Skeletal muscle tissue (tissue), 4 donors: ENCODE measurements around the gene KRAS. TPM values are rescaled to one million over a fixed set of nuclear protein-coding genes. Genes with fewer than 3 reads are reported as not detected.
"Not testable (repeated sequence)": the region's sequence is repeated elsewhere in the genome, so short reads cannot be mapped to it uniquely, and the experiment has no call there.

Source experiments
- H3K27ac ChIP-seq: one replicate; pipeline ENCODE4 v1.7.0; 2013; ENCODE audit warnings: mild to moderate bottlenecking, low read depth, low read length, inconsistent platforms
- H3K27me3 ChIP-seq, 3 donors: one replicate each; pipeline ENCODE4 v1.7.0; 2013; ENCODE audit warnings: low read length in 3 of 3; ENCODE audit not compliant: control insufficient read depth in 3 of 3, insufficient read depth in 3 of 3
- H3K36me3 ChIP-seq, 3 donors: one replicate each; pipeline ENCODE4 v1.7.0; 2013; ENCODE audit warnings: low read length in 3 of 3; ENCODE audit not compliant: control insufficient read depth in 3 of 3, insufficient read depth in 3 of 3
- H3K4me1 ChIP-seq, 3 donors: one replicate each; pipeline ENCODE4 v1.7.0; 2013; ENCODE audit warnings: low read length in 3 of 3, mild to moderate bottlenecking in 3 of 3; ENCODE audit not compliant: control insufficient read depth in 3 of 3, insufficient read depth in 3 of 3
- H3K4me3 ChIP-seq, 3 donors: one replicate each; pipeline ENCODE4 v1.7.0; 2013; ENCODE audit warnings: low read length in 3 of 3
- H3K9ac ChIP-seq, 3 donors: one replicate each; pipeline ENCODE4 v1.7.0; 2013; ENCODE audit warnings: low read length in 3 of 3, mild to moderate bottlenecking in 3 of 3, moderate library complexity in 2 of 3, low read depth in 1 of 3
- H3K9me3 ChIP-seq, 3 donors: one replicate each; pipeline ENCODE4 v1.7.0; 2013; ENCODE audit warnings: low read length in 3 of 3; ENCODE audit not compliant: control insufficient read depth in 3 of 3
- total RNA-seq: library from RNA; depleted of rRNA; stranded (reverse); fragments of >200 nt; gene quantifications from one replicate; pipeline ENCODE4 v1.2.3, GENCODE V29; 2014
- donor health status: Osteomylitis.

The KRAS gene
- 11.5 TPM for total RNA-seq

GRCh38 chr12:25250744-25251730, at the start of gene KRAS:
Gene KRAS, minus strand, starts transcription at chr12:25250929.
- Histone ChIP-seq H3K4me1 (peaks cover 3 to 7% (median 4%) of the 10 kb centered on the region in 3 donors), H3K9ac (peak within 1 kb of the TSS; percentile 81 to 88 (median 88)), H3K4me3 (peak within 1 kb of the TSS; percentile 85 to 88 (median 86)), H3K36me3 (no peaks in the 10 kb centered on the region), H3K27ac (peak within 1 kb of the TSS; percentile 95), H3K27me3 (no peaks in the 10 kb centered on the region), H3K9me3 (no peaks in the 10 kb centered on the region)

DNA sequence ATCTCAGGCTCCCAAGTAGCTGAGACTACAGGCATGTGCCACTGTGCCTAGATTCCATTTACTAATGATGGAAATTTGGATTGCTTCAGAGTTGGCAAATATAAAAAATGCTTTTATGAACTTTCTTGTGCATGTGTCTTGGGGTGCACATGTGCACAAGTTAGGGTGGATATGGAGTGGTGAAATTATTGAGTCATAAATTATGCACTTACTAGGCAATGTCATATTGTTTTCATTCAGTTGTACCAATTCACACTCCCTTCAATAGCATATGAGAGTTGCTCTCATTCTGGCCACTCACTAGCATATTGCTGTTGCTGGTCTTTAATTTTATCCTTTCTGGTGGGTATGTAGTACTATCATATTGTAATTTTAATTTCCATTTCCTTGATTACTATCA, 45.7 kb upstream of the KRAS start:
- Histone ChIP-seq H3K4me3 (no peak overlapping the region), H3K36me3 (no peaks in the 10 kb centered on the region), H3K9ac (no peak overlapping the region), H3K27me3 (no peaks in the 10 kb centered on the region), H3K27ac (no peak overlapping the region), H3K4me1 (no peaks in the 10 kb centered on the region), H3K9me3 (no peaks in the 10 kb centered on the region)

GRCh38 chr12:25295361-25295760, 44.6 kb upstream of the KRAS start:
- Histone ChIP-seq H3K4me3 (no peak overlapping the region), H3K9me3 (no peaks in the 10 kb centered on the region), H3K27me3 (no peaks in the 10 kb centered on the region), H3K36me3 (no peaks in the 10 kb centered on the region), H3K27ac (no peak overlapping the region), H3K9ac (no peak overlapping the region), H3K4me1 (no peaks in the 10 kb centered on the region)

DNA sequence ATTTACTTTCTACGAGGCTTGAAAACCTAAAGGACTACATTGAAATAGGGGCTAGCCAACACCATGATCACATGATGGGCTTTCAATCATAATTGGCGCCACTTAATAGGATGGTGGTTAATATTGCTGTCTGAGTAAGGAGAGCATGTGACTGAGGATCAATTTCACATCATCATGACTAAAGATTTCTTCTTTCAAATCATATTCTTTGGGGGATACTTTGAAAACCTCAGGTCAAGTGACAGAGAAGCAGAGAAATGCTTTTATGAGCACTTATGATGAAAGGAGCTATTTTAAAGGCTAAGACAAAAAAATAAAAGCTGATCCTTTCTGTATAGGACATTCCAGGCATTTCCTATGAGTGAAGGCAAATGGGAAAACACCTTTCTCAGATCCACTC, 42.9 kb upstream of the KRAS start:
- Histone ChIP-seq H3K27me3 (no peaks in the 10 kb centered on the region), H3K27ac (no peak overlapping the region), H3K9me3 (peaks cover 0 to 3% (median 0%) of the 10 kb centered on the region in 3 donors), H3K36me3 (no peaks in the 10 kb centered on the region), H3K4me1 (no peaks in the 10 kb centered on the region), H3K9ac (no peak overlapping the region), H3K4me3 (no peak overlapping the region)

GRCh38 chr12:25292810-25293221, 42.1 kb upstream of the KRAS start:
- H3K9me3 ChIP-seq, H3K9ac ChIP-seq, H3K36me3 ChIP-seq, H3K4me1 ChIP-seq, H3K27ac ChIP-seq, H3K4me3 ChIP-seq, H3K27me3 ChIP-seq: not testable (repeated sequence)

- Histone ChIP-seq H3K4me3 (no peak overlapping the region), H3K9me3 (peaks cover 0 to 3% (median 0%) of the 10 kb centered on the region in 3 donors), H3K36me3 (no peaks in the 10 kb centered on the region), H3K27ac (no peak overlapping the region), H3K4me1 (no peaks in the 10 kb centered on the region), H3K9ac (no peak overlapping the region), H3K27me3 (no peaks in the 10 kb centered on the region)
Measured at GRCh38 chr12:25287610-25288009, 36.9 kb upstream of the KRAS start.

DNA sequence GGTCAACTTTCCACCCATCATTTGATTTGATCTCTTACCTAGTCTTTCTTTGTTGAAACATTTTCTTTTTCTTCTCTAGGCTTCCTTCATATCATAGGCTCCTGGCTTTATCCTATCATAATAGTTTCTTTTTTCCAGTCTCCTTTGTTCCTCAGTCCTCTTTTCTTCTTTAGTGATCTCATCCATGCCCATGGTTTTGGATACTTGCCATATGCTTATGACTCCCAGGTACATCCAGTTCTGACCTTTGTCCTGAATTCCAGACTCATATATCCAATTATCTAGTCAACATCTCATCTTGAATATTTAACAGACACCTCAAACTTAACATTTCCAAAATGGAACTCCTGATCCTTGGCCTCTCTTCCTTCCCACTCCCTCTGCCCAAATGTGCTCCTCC, 36.1 kb upstream of the KRAS start:
- H3K4me3 ChIP-seq: no peak overlapping the region
- no peaks in the 10 kb centered on the region for H3K27me3 ChIP-seq
- no peak overlapping the region for H3K9ac ChIP-seq
- H3K27ac ChIP-seq: no peak overlapping the region
- H3K9me3 ChIP-seq: peaks cover 0 to 3% (median 0%) of the 10 kb centered on the region in 3 donors
- H3K4me1 ChIP-seq: no peaks in the 10 kb centered on the region
- H3K36me3 ChIP-seq: no peaks in the 10 kb centered on the region

GRCh38 chr12:25284024-25284423, 33.3 kb upstream of the KRAS start:
- Histone ChIP-seq H3K27me3 (no peaks in the 10 kb centered on the region), H3K9me3 (no peaks in the 10 kb centered on the region)

DNA sequence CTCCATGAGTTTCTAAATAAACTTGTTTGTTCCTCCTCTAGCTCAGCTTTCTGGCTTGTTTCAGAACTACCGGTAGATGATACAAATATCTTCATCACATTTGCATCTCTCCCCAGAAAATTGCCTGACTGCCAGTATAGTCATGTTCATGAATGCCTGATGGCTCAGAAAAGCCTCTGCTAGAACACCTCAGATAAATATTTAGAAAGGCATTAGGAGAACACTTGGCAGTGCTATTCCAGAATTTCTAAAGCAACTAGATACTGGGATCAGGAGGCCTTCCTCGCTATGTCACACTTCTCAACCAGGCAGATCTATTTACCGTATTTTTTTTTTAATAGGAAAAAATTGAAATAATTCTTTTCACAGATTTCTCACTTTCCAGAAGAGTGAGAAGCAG, 32.3 kb upstream of the KRAS start:
- Histone ChIP-seq H3K9ac (no peak overlapping the region), H3K4me1 (no peaks in the 10 kb centered on the region), H3K27ac (no peak overlapping the region), H3K27me3 (no peaks in the 10 kb centered on the region), H3K36me3 (no peaks in the 10 kb centered on the region), H3K9me3 (no peaks in the 10 kb centered on the region), H3K4me3 (no peak overlapping the region)

More at GRCh38 chr12:25284024-25284423, 33.3 kb upstream of the KRAS start:
- Histone ChIP-seq H3K4me3 (no peak overlapping the region), H3K36me3 (no peaks in the 10 kb centered on the region), H3K4me1 (no peaks in the 10 kb centered on the region), H3K9ac (no peak overlapping the region), H3K27ac (no peak overlapping the region)

- no peaks in the 10 kb centered on the region for H3K9me3 ChIP-seq
- no peaks in the 10 kb centered on the region for H3K27me3 ChIP-seq
- H3K4me1 ChIP-seq: no peaks in the 10 kb centered on the region
- no peak overlapping the region for H3K27ac ChIP-seq
- H3K9ac ChIP-seq: no peak overlapping the region
- no peak overlapping the region for H3K4me3 ChIP-seq
- no peaks in the 10 kb centered on the region for H3K36me3 ChIP-seq
Measured at GRCh38 chr12:25280082-25280481, 29.4 kb upstream of the KRAS start.
